HCT116 (cell line): ENCODE results near the gene MOCS2. TPM values are rescaled to one million over a fixed set of nuclear protein-coding genes. Genes with fewer than 3 reads are reported as not detected.

ENCODE experiments used
- ATAC-seq: fragments of 200-7000 bp; cut with Tn5 transposase; 2 replicates; pipeline ENCODE4 v1.9.1; 2020; ENCODE audit warnings: mild to moderate bottlenecking, moderate library complexity
- BruUV-seq: library from RNA; stranded (reverse); fragments of 400-500 nt; replicated peaks from 2 replicates; lab custom pipeline; 2021; lab: Mats Ljungman, UMichigan
- CTCF ChIA-PET: fragments of 300-600 bp; sonication (Branson Sonifier 250); formaldehyde crosslinking; loops from one replicate; lab custom pipeline; 2021; ENCODE audit warnings: antibody characterized with exemption; lab: Charles Lee
- POLR2A ChIA-PET: fragments of 300-600, 350-600 bp; sonication (Branson Sonifier 250); formaldehyde crosslinking; loops from one replicate; lab custom pipeline; 2021; ENCODE audit warnings: antibody characterized with exemption; lab: Charles Lee
- RAD21 ChIA-PET, 2 experiments: fragments of 300-600 bp; sonication (Branson Sonifier 250); formaldehyde crosslinking; loops; one replicate each; lab custom pipeline; 2023; ENCODE audit warnings: low total read pairs in 2 of 2; ENCODE audit not compliant: uncharacterized antibody in 2 of 2, unreplicated experiment in 2 of 2, low non-redundant PET in 1 of 2; lab: Charles Lee
- DNase-seq: peaks from one replicate; pipeline ENCODE4 v3.0.0-alpha.2; 2010; ENCODE audit warnings: low read depth, low spot score
- H2AFZ ChIP-seq: fragments of 200-600 bp; shearing (Covaris generic), sonication (generic); 2 replicates; pipeline ENCODE4 v1.6.1; 2017; ENCODE audit warnings: low read depth, mixed run types, mixed read lengths, antibody characterized with exemption, low read length; ENCODE audit not compliant: poor library complexity, severe bottlenecking
- H3K27ac ChIP-seq: 2 replicates; pipeline ENCODE4 v1.5.1; 2012; ENCODE audit warnings: low read depth, low read length
- H3K27me3 ChIP-seq: fragments of 200-600 bp; sonication (generic); 2 replicates; pipeline ENCODE4 v1.6.1; 2016; ENCODE audit warnings: mixed run types, low read length, mixed read lengths; ENCODE audit not compliant: insufficient read depth
- H3K36me3 ChIP-seq, 2 experiments: fragments of 200-500 bp in 1 of 2; fragments of 200-600 bp in 1 of 2; sonication (Bioruptor generic) in 1 of 2; sonication (generic) in 1 of 2; 2 replicates each; pipeline versions ENCODE4 v1.5.1 to v1.6.1; 2014 to 2016; ENCODE audit warnings: low read length in 2 of 2, inconsistent platforms in 1 of 2, mixed read lengths in 1 of 2, mixed run types in 1 of 2; ENCODE audit not compliant: insufficient read depth in 2 of 2, control insufficient read depth in 1 of 2
- H3K4me1 ChIP-seq, 2 experiments: fragments of 200-600 bp in 1 of 2; sonication (generic) in 1 of 2; 2 replicates each; pipeline versions ENCODE4 v1.5.1 to v1.6.1; 2012 to 2017; ENCODE audit warnings: low read length in 2 of 2, inconsistent platforms in 1 of 2, mild to moderate bottlenecking in 1 of 2, mixed read lengths in 1 of 2, mixed run types in 1 of 2, moderate library complexity in 1 of 2; ENCODE audit not compliant: insufficient read depth in 2 of 2, control insufficient read depth in 1 of 2
- H3K4me2 ChIP-seq: fragments of 200-600 bp; sonication (generic); 2 replicates; pipeline ENCODE4 v1.6.1; 2017; ENCODE audit warnings: mixed run types, low read length, mixed read lengths
- H3K4me3 ChIP-seq, 2 experiments: fragments of 200-600 bp in 1 of 2; sonication (generic) in 1 of 2; replicated peaks in 1 of 2; 2 replicates each; pipeline ENCODE4 v1.5.1; 2011 to 2016; ENCODE audit warnings: low read length in 2 of 2, control low read depth in 1 of 2, low read depth in 1 of 2, mild to moderate bottlenecking in 1 of 2, mixed read lengths in 1 of 2, mixed run types in 1 of 2
- H3K79me2 ChIP-seq: fragments of 200-600 bp; sonication (generic); 2 replicates; pipeline ENCODE4 v1.6.1; 2017; ENCODE audit warnings: mild to moderate bottlenecking, mixed run types, low read length, moderate library complexity, mixed read lengths; ENCODE audit not compliant: insufficient read depth
- H3K9ac ChIP-seq: fragments of 200-600 bp; sonication (generic); 2 replicates; pipeline ENCODE4 v1.6.1; 2016; ENCODE audit warnings: low read length, mixed read lengths
- H3K9me2 ChIP-seq: fragments of 200-600 bp; sonication (generic), shearing (Covaris generic); 2 replicates; pipeline ENCODE4 v1.6.1; 2017; ENCODE audit warnings: mixed run types, mild to moderate bottlenecking, moderate library complexity; ENCODE audit not compliant: insufficient read depth
- H3K9me3 ChIP-seq, 2 experiments: fragments of 200-500 bp in 1 of 2; fragments of 200-600 bp in 1 of 2; sonication (Bioruptor generic) in 1 of 2; sonication (generic) in 1 of 2; 2 replicates each; pipeline ENCODE4 v1.6.1; 2014 to 2017; ENCODE audit warnings: low read length in 2 of 2, mixed read lengths in 2 of 2, inconsistent platforms in 1 of 2, low read depth in 1 of 2, mild to moderate bottlenecking in 1 of 2, mixed run types in 1 of 2, moderate library complexity in 1 of 2; ENCODE audit not compliant: control insufficient read depth in 1 of 2, insufficient read depth in 1 of 2
- H4K20me1 ChIP-seq: fragments of 200-600 bp; sonication (generic), shearing (Covaris generic); 2 replicates; pipeline ENCODE4 v1.6.1; 2017; ENCODE audit warnings: mixed run types, mild to moderate bottlenecking, moderate library complexity; ENCODE audit not compliant: insufficient read depth
- ATF3 ChIP-seq: IDR thresholded peaks from 2 replicates; pipeline ENCODE4 v1.6.1; 2012
- CEBPB ChIP-seq: IDR thresholded peaks from 2 replicates; pipeline ENCODE4 v1.6.1; 2012; ENCODE audit warnings: low read depth
- CTCF ChIP-seq, 3 experiments: fragments of 200-600 bp in 1 of 3; sonication (generic) in 1 of 3; IDR thresholded peaks in 2 of 3; conservative IDR thresholded peaks in 1 of 3; 2 replicates each; pipeline ENCODE4 v1.5.1; 2012 to 2017; ENCODE audit warnings: low read depth in 2 of 3, low read length in 2 of 3, antibody characterized with exemption in 1 of 3, borderline replicate concordance in 1 of 3, control low read depth in 1 of 3, mild to moderate bottlenecking in 1 of 3, mixed read lengths in 1 of 3, mixed run types in 1 of 3, moderate library complexity in 1 of 3; ENCODE audit not compliant: insufficient read depth in 1 of 3
- EGR1 ChIP-seq: IDR thresholded peaks from 2 replicates; pipeline ENCODE4 v1.6.1; 2012; ENCODE audit warnings: low read depth
- EZH2 ChIP-seq: fragments of 200-600 bp; sonication (generic); IDR thresholded peaks from 2 replicates; pipeline ENCODE4 v1.6.1; 2017; ENCODE audit warnings: antibody characterized with exemption, mixed run types
- FOSL1 ChIP-seq: IDR thresholded peaks from 2 replicates; pipeline ENCODE4 v1.6.1; 2012; ENCODE audit warnings: low read depth
- JUND ChIP-seq: IDR thresholded peaks from 2 replicates; pipeline ENCODE4 v1.6.1; 2012
- MAX ChIP-seq: IDR thresholded peaks from 2 replicates; pipeline ENCODE4 v1.6.1; 2012
- POLR2A ChIP-seq: IDR thresholded peaks from 2 replicates; pipeline ENCODE4 v1.7.0; 2011; ENCODE audit warnings: borderline replicate concordance; ENCODE audit not compliant: insufficient read depth, insufficient read length; ENCODE audit errors: extremely low read depth
- POLR2AphosphoS5 ChIP-seq: IDR thresholded peaks from 2 replicates; pipeline ENCODE4 v1.6.1; 2011; ENCODE audit warnings: mild to moderate bottlenecking, low read depth, low read length, moderate library complexity
- RAD21 ChIP-seq: IDR thresholded peaks from 2 replicates; pipeline ENCODE4 v1.6.1; 2012; ENCODE audit warnings: low read depth, mild to moderate bottlenecking
- REST ChIP-seq: IDR thresholded peaks from 2 replicates; pipeline ENCODE4 v1.6.1; 2012; ENCODE audit warnings: low read depth
- SIN3A ChIP-seq: IDR thresholded peaks from 2 replicates; pipeline ENCODE4 v1.6.1; 2012; ENCODE audit warnings: low read depth
- SP1 ChIP-seq: IDR thresholded peaks from 2 replicates; pipeline ENCODE4 v1.6.1; 2012; ENCODE audit warnings: low read depth
- SRF ChIP-seq: IDR thresholded peaks from 2 replicates; pipeline ENCODE4 v1.6.1; 2012; ENCODE audit warnings: low read depth
- TCF7L2 ChIP-seq: IDR thresholded peaks from 2 replicates; pipeline ENCODE4 v1.7.0; 2011; ENCODE audit warnings: borderline replicate concordance, inconsistent platforms; ENCODE audit not compliant: insufficient read depth, insufficient read length; ENCODE audit errors: extremely low read depth
- ZFX ChIP-seq: fragments of 450-650 bp; IDR thresholded peaks from 2 replicates; pipeline ENCODE4 v1.6.1; 2017
- intact Hi-C: fragments of 100-400 bp; cut with micrococcal nuclease; formaldehyde crosslinking; loops from 2 replicates; pipeline ENCODE4 v1.10.0; 2022
- total RNA-seq: library from RNA; stranded (reverse); gene quantifications from one replicate; pipeline ENCODE4 v1.2.1, GENCODE V29; 2021; ENCODE audit not compliant: unreplicated experiment

The MOCS2 gene
- total RNA-seq, 1 experiment from 2014 or later = 34.0 TPM

GRCh38 chr5:53130266-53130665 is 20.7 kb upstream of the MOCS2 start:
- POLR2A ChIA-PET = no interaction called here
- BruUV-seq = no TSS peak
- no peaks in the 10 kb centered on the region for H3K27me3 ChIP-seq
- H3K27ac ChIP-seq = no peak overlapping the region
- CTCF ChIA-PET = no interaction called here
- H3K4me3 ChIP-seq = no peak overlapping the region
- H3K9ac ChIP-seq = no peak overlapping the region
- RAD21 ChIA-PET = no interaction called here
- H3K9me2 ChIP-seq = 0 out of 2 replicates have a peak, but pooled peaks cover 5% of the 10 kb centered on the region
- DNase-seq (no peak), ATAC-seq (no peak)
- intact Hi-C loops = no loop called here
- peaks cover 0 to 3% of the 10 kb centered on the region in 2 experiments; a peak in 1 of 4 replicates for H3K4me1 ChIP-seq
- TF ChIP-seq SP1 (no peak), FOSL1 (no peak), POLR2AphosphoS5 (no peak), SIN3A (no peak), RAD21 (no peak), EZH2 (no peak), ATF3 (no peak), POLR2A (no peak), EGR1 (no peak), MAX (no peak), SRF (no peak), REST (no peak), ZFX (no peak), JUND (no peak), TCF7L2 (no peak), CTCF (IDR thresholded peaks at IDR 0.05 in 2 of 3, conservative IDR thresholded peaks at IDR 0.05 in 1 of 3; ENCODE audit: borderline replicate concordance in 1 of 3, insufficient read depth in 1 of 3, low read depth in 2 of 3, low read length in 2 of 3) (no peak), CEBPB (no peak)
- no peak overlapping the region for H2AFZ ChIP-seq
- no peaks in the 10 kb centered on the region for H3K36me3 ChIP-seq
- H3K4me2 ChIP-seq = no peak overlapping the region
- no peaks in the 10 kb centered on the region for H4K20me1 ChIP-seq
- no peaks in the 10 kb centered on the region for H3K9me3 ChIP-seq
- no peaks in the 10 kb centered on the region for H3K79me2 ChIP-seq
